ENCODE data around the gene UBE2L6. TPM values are rescaled to one million over a fixed set of nuclear protein-coding genes. Genes with fewer than 3 reads are reported as not detected.

The UBE2L6 gene
- total and polyA plus RNA-seq, 2 donors (not counting 1 experiment from before 2014, with no cell fraction given) = 63.5 to 70.7 TPM

GRCh38 chr11:57514538-57515331, 52.7 kb downstream of the UBE2L6 start:
- WGBS (ENCODE audit: insufficient coverage) = under 1% methylated on average over 55 of the region's 57 CpGs
- peak overlapping the region; percentile 81 for H3K9ac ChIP-seq (ENCODE audit: low read length)
- POLR2A ChIA-PET = interaction anchor here (0.8 to 2.1 kb wide), 4 partner anchors 21 to 38 kb away, joined by 3 to 4 read pairs (median 4); no protein-coding TSS in a partner anchor
- no peaks in the 10 kb centered on the region for H3K79me2 ChIP-seq (ENCODE audit: control insufficient read depth, insufficient read depth, low read length)
- H3K4me3 Mint-ChIP-seq = peak overlapping the region; percentile 97
- peak overlapping the region; percentile 97 for H3K4me2 ChIP-seq (replicated peaks; ENCODE audit: low read depth, low read length, poor library complexity, severe bottlenecking)
- no peak for TF ChIP-seq EZH2 (IDR thresholded peaks at IDR 0.05; ENCODE audit: borderline replicate concordance, insufficient read depth, low read depth, low read length, poor library complexity, severe bottlenecking)
- TF ChIP-seq, protein P1, sequence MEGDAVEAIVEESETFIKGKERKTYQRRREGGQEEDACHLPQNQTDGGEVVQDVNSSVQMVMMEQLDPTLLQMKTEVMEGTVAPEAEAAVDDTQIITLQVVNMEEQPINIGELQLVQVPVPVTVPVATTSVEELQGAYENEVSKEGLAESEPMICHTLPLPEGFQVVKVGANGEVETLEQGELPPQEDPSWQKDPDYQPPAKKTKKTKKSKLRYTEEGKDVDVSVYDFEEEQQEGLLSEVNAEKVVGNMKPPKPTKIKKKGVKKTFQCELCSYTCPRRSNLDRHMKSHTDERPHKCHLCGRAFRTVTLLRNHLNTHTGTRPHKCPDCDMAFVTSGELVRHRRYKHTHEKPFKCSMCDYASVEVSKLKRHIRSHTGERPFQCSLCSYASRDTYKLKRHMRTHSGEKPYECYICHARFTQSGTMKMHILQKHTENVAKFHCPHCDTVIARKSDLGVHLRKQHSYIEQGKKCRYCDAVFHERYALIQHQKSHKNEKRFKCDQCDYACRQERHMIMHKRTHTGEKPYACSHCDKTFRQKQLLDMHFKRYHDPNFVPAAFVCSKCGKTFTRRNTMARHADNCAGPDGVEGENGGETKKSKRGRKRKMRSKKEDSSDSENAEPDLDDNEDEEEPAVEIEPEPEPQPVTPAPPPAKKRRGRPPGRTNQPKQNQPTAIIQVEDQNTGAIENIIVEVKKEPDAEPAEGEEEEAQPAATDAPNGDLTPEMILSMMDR (IDR thresholded peaks at IDR 0.05) = no peak
- peaks cover 6 to 22% of the 10 kb centered on the region in 2 donors for H3K4me1 ChIP-seq (ENCODE audit: control insufficient read depth in 2 of 2, insufficient read depth in 2 of 2, low read length in 2 of 2)
- H3K9me3 Mint-ChIP-seq (ENCODE audit: insufficient read depth) = no peaks in the 10 kb centered on the region
- H3K9me3 ChIP-seq (ENCODE audit: control extremely low read depth in 1 of 3, control insufficient read depth in 2 of 3, insufficient read depth in 1 of 3, low read length in 2 of 3) = no peaks in the 10 kb centered on the region
- DNase-seq = peak; percentile 50
- no peaks in the 10 kb centered on the region for H3K27me3 Mint-ChIP-seq
- no peaks in the 10 kb centered on the region for H3K27me3 ChIP-seq (replicated peaks in 1 of 4; ENCODE audit: control extremely low read depth in 1 of 4, control insufficient read depth in 3 of 4, insufficient read depth in 4 of 4, low read length in 3 of 4)
- H2AFZ ChIP-seq (ENCODE audit: insufficient read depth, low read depth, low read length, poor library complexity, severe bottlenecking) = peak overlapping the region; percentile 98
- intact Hi-C loops (cut with micrococcal nuclease) = loop anchor here (2.0 to 5.0 kb wide), 3 partner anchors 16 to 32 kb away; partner anchors contain the start of gene TIMM10
- ATAC-seq (ENCODE audit: low read depth) = peak; percentile 49
- peak overlapping the region; percentile 57 to 93 (median 81) for H3K4me3 ChIP-seq (ENCODE audit: control extremely low read depth in 1 of 5, extremely low read depth in 1 of 5, insufficient read depth in 1 of 5, low read depth in 2 of 5, low read length in 4 of 5)
- H3K4me1 Mint-ChIP-seq = peaks cover 30% of the 10 kb centered on the region
- peak overlapping the region in 1 of 2 donors; percentile 34 for H3K27ac ChIP-seq (ENCODE audit: low read length in 2 of 2)
- H4K20me1 ChIP-seq (ENCODE audit: control insufficient read depth, insufficient read depth, low read length, poor library complexity, severe bottlenecking) = no peaks in the 10 kb centered on the region
- H3K36me3 ChIP-seq (replicated peaks in 1 of 2; ENCODE audit: control extremely low read depth in 1 of 2, control insufficient read depth in 1 of 2, extremely low read depth in 1 of 2, insufficient read depth in 2 of 2, low read length in 1 of 2) = no peaks in the 10 kb centered on the region
- peak overlapping the region; percentile 73 for H3K27ac Mint-ChIP-seq
- CTCF ChIA-PET = interaction anchor here (1.2 to 6.6 kb wide), 5 partner anchors 13 to 57 kb away, joined by 3 to 98 read pairs (median 17); partner anchors contain the start of gene TIMM10

Data from B cell (primary cell).